Retinal pigment epithelial cell (primary cell): ENCODE results near the gene FMO5.

ENCODE experiments used
- DNase-seq: peaks from one replicate; pipeline ENCODE4 v3.0.0-alpha.2; 2010; ENCODE audit warnings: low read depth
- H3K4me3 ChIP-seq: 2 replicates; pipeline ENCODE4 v1.5.1; 2011; ENCODE audit warnings: mild to moderate bottlenecking, low read length, control low read depth, moderate library complexity
- TF ChIP-seq, protein P1 (sequence below): conservative IDR thresholded peaks from 2 replicates; pipeline ENCODE4 v1.5.1; 2011; ENCODE audit warnings: low read depth, low read length, control low read depth, inconsistent platforms

The FMO5 gene

DNA sequence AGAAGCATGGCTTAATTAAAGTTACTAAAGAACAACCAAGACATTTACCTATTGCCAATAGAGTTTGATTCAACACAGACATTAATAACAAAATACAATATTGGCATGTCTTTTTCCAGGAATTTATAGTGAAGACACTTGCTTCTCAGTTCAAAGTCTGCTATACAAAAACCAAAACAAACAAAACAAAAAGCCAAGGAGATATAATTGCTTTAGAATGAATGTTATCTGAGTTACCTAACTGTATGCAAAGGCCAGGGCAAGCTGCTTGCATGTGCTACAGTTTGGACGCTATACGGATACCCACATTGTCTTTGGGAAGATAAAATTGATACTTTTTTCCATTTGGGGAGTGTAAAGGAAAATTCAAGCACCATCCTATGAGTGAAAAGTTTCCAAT lies 13.6 kb downstream of the FMO5 start:
- TF ChIP-seq, protein P1, sequence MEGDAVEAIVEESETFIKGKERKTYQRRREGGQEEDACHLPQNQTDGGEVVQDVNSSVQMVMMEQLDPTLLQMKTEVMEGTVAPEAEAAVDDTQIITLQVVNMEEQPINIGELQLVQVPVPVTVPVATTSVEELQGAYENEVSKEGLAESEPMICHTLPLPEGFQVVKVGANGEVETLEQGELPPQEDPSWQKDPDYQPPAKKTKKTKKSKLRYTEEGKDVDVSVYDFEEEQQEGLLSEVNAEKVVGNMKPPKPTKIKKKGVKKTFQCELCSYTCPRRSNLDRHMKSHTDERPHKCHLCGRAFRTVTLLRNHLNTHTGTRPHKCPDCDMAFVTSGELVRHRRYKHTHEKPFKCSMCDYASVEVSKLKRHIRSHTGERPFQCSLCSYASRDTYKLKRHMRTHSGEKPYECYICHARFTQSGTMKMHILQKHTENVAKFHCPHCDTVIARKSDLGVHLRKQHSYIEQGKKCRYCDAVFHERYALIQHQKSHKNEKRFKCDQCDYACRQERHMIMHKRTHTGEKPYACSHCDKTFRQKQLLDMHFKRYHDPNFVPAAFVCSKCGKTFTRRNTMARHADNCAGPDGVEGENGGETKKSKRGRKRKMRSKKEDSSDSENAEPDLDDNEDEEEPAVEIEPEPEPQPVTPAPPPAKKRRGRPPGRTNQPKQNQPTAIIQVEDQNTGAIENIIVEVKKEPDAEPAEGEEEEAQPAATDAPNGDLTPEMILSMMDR = no peak
- H3K4me3 ChIP-seq = no peak overlapping the region
- no peak for DNase-seq

DNA sequence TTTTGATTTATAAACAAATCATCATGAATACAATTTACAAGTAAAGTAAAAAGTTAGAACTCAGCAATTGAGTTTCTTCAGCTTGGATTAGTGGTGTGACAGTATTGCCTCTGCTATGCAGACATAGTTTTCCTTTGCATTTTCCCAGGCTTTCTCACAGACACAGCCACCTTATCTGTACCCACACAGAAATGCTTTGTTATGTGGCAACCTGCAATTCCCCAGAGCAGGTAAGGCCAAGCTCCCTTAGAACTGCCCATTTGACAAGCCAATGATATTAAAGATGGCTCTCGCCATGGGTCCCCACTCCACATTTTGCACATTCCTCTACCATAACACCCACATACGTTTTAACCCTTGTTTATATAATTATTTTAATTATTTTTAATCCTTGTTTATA lies 14.2 kb downstream of the FMO5 start:
- H3K4me3 ChIP-seq = no peak overlapping the region
- TF ChIP-seq, protein P1 = no peak
- no peak for DNase-seq

DNA sequence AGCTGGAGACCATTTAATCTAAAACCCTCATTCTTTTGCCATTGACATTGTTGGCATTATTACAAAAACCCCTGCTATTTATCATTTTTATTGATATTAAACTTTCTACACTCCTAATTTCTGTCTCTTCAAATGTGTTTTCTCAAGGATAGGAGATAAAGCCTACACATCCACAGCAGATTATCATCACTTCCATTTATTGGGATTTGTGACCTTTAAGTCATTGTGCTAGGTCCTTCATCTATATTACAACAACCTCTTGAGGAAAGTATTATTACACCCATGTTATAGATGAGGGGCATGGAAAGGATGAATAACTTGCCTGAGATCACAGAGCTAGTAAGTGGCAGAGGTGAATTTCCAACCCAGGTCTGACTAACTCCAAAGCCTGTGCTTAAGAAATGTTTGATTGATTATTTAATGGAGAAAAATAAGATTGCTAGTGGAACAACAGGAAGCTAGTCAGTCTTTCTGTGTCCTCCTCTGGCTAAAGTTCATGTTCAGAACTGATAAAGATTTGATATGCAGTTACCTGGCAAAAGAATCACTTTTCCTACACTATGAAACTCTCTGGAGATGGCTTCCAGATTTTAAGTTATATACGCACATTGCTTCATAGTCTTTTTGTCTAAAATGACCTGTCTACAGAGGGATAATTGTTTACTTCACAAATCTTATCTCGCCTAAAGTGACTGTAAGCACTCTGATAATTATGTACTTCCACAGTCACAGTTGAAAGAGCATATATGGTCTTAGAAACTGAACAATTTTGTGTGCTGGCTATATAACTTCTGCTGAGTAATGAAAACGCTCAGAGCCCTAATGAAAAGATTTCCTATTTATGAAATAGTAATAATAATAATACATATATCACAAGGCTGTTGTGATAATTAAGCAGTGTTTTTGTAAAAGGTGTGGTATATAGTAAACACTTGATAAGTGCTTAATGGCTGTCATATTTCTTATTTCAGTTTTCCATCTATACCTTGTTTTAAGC lies 15.0 kb downstream of the FMO5 start:
- no peak overlapping the region for H3K4me3 ChIP-seq
- DNase-seq = no peak
- TF ChIP-seq, protein P1 = no peak

DNA sequence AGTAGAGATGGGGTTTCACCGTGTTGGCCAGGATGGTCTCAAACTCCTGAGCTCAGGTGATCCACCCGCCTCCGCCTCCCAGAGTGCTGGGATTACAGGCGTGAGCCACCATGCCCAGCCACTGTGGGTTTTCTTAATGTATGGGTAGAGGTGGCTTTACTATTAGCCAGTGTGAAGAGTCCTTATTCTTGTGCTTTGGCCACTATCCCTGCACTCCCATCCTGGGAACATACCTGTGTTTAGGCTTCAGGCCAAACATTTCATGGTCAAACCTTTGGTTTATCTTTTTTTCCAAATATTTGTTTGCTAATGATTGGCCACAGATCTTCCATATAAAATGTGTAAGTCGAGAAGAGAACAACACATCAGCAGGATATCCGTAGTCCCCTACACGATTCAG lies 16.5 kb downstream of the FMO5 start:
- DNase-seq = no peak
- no peak overlapping the region for H3K4me3 ChIP-seq

DNA sequence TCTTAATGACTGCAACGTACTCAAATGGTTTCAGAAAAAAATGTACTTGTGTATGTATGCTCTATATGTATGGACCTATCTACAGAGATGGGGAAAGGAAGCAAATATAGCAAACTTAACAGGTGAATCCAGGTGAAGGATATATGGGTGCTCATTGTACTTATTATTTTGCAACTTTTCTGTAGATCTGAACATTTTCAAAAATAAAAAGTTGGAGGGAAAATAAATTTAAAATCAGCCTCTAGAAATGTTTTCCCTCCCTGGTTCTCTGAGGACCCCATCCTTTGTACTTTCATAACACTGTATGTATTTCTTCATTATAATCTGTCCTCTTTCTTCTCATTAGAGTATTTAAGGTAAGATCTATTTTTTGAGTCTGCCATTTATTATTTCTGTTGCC lies 17.9 kb downstream of the FMO5 start:
- no peak overlapping the region for H3K4me3 ChIP-seq
- no peak for DNase-seq
- TF ChIP-seq, protein P1 = no peak

More for the DNA sequence above, 16.5 kb downstream of the FMO5 start:
- TF ChIP-seq, protein P1 = no peak

DNA sequence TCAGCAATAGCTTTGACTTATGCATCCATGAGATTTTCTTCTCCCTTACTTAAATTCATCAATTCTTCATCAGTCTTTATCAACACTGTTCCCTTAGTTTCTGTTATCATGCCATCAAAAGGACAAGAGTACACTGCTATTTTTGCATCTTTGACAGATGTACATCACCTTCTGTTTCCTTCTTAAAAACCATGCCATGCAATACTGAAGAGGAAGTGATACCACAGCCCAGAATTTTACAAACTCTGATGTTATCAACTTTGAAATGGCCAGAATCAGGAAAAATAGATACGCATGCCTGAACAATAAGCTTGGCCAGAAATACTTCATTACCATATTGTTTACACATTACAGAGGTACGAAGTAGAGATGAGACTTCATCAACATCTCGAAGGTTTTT lies 21.1 kb downstream of the FMO5 start:
- no peak for DNase-seq
- TF ChIP-seq, protein P1 = no peak
- H3K4me3 ChIP-seq = no peak overlapping the region

DNA sequence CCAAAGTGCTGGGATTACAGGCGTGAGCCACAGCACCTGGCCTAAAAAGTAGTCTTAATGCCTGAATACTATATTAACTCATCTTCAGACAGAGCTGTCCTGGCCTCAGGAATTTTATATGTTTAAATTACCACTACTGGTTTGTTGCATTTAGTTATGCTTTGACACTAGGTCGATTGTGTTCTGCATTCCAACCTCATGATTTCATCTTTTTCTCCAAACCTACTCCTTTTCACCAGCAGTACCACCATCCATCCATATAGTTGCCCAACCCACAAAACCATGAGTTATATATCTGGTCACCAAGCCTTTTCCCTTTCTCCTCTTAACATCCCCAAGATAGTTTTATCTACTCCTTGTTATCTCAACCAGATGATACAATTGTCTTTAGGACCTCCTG lies 22.6 kb downstream of the FMO5 start:
- TF ChIP-seq, protein P1 = no peak
- no peak for DNase-seq
- no peak overlapping the region for H3K4me3 ChIP-seq
